GM19468 (cell line): Measurements from ENCODE around the gene PPFIBP1.
"Not testable (repeated sequence)": the region's sequence is repeated elsewhere in the genome, so short reads cannot be mapped to it uniquely, and the experiment has no call there.

Experiments
- ATAC-seq: cut with Tn5 transposase; IDR thresholded peaks from one replicate; pipeline ENCODE4 v1.9.1; 2021; ENCODE audit warnings: mild to moderate bottlenecking, moderate library complexity, moderate number of reproducible peaks; ENCODE audit not compliant: unreplicated experiment; ENCODE audit errors: extremely low read depth

The PPFIBP1 gene

DNA sequence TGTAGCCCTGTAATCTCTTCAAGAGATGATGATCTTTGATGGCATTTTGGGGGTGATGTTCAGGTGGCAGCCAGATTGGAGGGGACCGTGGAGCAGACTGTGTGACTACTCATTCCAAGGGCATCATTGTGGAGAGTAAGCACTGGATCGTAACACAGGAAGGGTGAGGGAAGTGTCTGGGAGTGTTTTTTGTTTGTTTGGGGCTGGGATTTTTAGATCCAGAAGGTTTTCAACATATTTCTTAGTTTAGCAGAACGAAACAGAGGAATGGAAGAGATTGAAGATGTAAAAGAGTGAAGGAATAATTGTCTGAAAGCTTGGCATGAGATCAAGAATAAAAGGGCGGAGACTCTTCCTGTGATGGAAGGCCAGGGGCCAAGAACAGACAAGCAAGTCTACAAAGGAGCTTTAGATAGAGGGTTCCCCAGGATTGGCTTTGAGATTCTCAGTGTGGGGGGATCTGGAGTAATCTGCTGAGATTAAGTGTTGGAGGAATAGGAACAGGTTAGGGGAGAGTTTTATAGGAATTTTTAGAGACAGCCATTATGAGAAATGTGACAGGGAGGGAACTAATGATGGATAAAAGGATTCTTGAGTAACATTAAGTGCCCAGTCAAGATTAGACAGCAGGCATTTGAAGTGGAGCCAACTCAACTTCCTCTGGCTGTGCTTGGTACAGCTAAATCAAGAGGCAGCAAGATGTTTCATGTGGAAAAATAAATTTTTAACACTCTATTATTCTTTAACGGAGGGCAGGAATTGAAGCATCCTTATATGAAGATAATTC lies 92.5 kb downstream of the PPFIBP1 start:
- ATAC-seq = no peak

DNA sequence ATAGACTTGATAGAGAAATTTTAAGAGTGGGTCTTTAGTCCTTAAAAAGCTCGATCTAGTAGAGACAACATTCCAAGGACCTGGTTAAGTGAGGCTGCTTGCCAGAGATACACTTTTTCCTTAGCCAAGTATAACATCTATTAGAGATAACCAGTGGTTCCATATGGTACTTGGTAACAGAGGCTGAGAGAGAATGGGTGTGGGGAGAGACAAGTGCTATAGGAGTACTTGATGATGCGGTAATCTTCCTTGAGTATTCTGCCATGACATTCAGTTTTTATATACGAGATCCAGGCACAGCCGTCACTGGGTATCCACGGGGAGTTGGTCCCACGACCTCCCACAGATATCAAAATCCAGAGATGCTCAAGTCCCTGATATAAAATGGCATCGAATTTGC lies 94.8 kb downstream of the PPFIBP1 start:
- ATAC-seq = no peak

DNA sequence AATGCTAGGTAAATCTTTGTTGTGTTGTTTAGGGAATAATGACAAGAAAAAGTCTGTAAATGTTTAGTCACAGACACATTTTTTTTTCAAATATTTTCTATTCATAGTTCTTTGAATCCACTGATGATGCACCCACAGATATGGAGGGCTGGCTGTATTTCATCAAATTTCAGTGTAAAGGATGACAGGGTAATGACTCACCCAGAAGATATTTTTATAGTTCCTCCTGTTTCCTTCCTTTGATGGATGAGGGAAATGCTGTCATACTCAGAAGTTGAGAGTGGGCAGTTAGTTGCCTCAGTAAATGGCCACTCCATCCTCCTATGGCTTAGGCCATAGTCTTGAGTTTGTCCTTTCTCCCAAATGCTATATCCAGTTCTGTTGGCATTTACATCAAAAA lies 95.3 kb downstream of the PPFIBP1 start:
- no peak for ATAC-seq

DNA sequence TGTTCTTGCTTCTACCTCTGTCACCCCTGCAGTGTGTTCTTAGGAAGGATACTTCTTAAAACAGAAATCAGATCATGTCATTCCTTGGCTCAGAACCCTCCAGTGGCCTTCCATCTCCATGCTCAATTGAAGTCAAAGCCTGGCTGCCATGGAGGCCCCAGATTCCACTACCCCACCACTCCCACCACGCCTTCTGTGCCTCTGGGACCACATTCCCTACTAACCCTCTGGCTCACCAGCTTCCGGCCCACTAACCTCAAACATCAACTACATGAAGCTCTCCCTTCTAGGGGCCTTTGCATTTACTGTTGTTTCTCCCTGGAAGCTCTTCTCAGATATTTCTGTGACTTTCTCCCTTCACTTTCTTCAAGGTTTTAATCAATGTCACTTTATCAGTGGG lies 96.1 kb downstream of the PPFIBP1 start:
- ATAC-seq = no peak

DNA sequence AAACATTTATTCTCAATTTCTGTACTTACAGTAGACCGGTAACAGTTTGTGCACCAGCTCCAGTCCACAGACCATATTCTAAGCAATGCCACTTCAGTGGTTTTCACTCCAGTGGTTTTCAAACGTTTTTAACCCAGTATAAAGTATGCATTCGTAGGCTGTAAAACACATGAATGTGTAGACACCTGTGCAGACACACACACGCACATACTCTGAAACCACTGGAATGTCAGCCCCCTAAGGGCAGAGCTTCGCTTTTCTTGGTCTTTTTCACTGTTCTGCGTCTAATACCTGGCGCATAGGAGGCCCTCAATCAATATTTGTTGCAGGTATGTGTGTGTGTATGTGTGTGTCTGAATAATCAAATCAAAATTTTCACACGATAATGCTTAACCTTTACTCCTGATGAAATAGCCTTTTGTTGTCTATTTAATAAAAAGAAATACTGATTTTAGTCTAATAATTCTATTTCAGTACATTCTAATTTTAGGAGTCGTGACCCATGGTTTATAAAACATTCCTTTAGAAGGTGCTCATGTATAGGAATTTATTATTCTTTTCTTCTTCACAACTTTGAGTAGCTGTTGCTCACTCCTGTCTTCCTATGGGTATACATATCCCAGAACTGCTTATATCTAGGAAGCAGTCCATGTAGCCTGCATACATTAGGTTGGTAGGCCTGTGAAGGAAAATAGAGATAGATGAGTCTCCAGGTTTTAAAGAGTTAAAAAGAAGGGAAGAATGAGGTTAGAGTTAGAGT lies 98.6 kb downstream of the PPFIBP1 start:
- no peak for ATAC-seq

DNA sequence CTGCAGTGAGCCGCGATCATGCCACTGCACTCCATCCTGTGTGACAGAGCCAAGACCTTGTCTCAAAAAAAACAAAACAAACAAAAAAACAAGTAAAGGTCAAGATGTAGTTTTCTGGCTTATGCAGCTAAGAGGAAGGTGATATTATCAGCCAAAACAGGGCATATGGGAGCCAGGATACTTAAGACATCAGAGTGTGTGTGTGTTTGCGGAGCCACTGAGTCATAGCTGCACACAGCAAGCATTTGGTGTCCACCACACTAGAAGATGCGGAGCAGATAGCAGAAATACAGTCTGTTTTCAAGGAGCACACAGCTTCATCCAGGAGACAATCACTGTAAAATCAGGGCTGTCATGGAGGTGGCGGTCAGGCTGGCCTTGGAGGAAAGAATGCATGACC lies 99.6 kb downstream of the PPFIBP1 start:
- no peak for ATAC-seq

DNA sequence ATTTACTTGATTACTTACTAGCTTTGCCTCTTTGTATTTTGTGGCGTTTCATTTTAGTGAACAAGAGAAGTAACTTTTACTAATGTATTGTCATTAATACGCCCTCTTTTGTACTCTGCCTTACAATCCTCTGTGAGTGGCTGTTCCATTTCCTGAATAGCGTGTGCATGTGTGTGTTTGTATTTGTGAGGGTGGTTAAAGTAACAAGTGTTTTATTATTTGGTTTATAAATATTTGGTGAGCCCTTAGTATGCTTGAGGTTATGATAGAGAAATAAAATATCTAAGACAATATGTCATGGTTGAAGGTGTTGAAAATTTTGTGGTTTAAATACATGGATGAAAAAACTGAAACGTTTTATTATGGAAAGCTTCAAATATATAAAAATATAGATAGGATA lies 100.6 kb downstream of the PPFIBP1 start:
- ATAC-seq = no peak

DNA sequence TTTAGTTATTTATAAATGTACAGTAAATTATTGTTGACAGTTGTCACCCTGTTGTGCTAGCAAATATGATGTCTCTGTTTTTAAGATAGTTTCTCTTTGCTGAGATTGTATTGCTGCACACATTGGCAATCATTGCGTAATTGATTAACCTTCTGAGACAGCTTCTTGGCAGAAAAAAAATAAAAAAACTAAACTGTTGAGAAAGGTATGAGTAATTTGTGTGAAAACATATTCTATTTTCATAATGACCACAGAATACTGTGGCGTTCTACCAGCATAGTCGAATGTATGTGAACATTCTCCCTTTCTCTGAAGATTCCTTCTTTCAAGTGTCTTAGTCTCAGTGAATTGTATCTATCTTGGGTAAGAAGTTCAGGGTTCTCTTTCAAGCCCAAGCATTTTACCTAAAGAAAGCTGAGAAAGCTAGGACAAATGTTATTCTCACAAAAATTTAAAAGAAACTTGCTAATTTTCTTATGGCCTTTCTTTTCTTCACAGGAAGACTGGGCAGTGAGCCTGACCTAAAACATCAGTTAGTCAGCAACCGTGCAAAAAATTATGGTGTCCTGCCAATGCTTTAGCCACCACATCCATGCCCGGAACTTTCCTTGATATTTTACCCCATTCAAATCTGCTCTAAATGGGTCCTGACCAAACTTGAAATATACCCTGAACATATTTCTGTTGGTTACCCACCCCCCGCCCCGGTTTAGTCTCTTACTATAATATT lies 103.3 kb downstream of the PPFIBP1 start:
- ATAC-seq = peak; percentile 58

DNA sequence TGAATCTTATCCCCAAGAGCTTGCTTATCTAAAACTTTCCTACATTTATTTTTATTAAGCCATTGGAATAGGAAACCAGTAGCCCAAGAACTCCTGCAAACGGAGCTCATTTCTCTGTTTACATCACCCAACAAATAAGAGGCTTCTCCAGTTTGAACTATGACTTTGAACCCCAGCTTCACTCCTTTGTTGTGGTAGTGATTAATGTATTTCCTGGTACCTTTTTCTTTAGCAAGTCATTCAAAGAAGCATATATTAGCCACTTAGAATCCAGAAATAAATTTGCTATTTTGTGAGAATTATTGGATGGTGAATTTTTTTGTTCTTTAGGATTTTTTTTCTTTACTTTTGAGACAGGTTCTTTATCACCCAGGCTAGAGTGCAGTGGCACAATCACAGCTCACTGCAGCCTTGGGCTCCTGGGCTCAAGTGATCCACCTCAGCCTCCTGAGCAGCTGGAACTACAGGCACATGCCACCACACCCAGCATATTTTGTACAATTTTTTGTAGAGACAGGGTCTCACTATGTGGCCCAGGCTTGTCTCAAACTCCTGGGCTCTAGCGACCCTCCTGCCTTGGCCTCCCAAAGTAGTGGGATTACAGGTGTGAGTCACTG lies 104.0 kb downstream of the PPFIBP1 start:
- not testable (repeated sequence) for ATAC-seq

DNA sequence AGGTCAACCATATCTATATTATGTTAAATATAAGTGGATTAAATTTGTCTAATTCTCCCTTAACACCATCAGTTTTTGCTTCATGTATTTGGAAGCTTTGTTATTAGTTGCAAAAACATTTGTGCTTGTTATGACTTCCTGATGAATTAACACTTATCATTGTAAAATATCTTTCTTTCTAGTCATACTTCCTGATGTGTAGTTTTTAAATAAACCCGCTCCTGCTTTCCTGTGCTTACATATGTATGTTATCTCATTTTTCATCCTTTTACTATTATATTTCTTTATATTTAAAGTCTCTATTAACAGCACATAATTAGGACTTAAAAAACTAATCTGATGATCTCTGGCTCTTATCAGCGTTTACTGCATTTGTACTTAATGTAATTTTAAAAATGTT lies 106.2 kb downstream of the PPFIBP1 start:
- not testable (repeated sequence) for ATAC-seq

DNA sequence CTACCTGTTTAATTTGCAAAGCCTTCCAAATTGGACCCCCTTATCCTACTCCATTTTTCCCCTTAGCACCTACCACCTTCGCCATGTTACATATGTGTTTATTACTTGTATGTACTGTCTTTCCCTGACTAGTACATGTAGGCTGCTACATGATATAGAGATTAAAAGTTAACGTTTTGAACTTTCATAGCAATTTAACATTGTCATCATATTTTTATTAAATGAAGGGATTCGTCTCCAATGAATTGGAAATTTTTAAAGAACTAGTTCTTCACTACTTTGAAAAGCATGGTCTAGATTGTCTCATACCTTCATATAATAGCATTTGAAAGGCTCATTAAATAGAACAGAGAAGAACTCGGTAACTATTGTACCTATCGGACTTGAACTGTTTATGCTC lies 107.4 kb downstream of the PPFIBP1 start:
- no peak for ATAC-seq

DNA sequence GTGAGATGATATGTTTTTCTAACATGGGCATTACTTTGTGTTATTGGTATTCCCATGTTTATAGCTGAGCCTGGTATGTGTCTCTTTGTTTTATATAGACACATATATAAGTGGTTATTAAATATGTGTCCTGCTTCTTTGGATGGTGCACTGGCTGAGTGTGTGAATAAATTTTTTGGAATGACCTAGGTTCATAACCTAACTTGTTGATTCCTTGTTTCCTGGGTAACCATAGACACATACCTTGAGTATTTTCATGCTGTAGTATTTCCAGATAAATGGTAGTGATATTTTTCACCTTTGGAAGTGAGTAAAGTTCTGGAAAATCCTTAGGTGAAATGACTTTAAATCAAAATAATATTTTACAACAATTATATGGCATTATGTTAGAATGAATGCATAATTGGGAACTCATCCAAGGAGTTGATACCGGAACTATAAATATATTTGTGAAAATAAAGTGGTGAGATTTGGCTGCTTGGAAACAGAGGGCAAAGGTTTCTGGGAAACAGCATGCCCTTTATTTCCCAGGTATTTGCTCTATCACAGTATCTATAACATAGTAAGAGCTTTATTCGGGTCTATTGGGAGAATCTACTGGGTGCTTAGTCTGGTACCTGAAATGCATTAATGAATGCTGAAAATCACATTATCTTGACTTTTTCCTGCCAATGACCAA lies 107.9 kb downstream of the PPFIBP1 start:
- ATAC-seq = no peak

DNA sequence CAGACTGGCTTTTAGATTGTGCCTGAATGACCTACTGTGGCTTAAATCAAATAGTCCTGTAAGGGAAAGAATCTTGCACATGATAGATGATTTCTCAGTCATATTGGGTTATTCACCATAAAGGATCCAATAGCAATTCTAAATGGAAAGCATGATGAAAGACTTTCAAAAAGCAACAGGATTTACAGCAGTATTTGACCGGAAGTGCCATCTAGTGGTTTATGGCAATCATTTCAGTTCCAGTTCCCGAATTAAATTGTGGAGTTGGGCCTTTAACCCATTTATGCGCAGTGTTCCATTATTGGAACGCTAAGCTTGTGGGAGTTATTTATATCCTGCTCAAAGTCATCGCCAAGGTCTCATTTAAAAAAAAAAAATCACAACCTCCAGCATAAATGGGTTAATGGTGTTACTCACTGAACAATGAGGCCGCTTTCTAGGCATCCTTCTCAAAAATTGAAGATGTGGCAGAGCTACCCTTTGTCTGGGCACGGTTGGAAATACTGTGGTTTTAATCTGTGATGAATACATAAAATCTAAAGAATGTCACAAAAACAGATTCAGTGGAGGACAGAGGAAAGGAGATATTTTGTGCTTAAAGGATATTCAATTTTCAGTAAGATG lies 111.5 kb downstream of the PPFIBP1 start:
- no peak for ATAC-seq

DNA sequence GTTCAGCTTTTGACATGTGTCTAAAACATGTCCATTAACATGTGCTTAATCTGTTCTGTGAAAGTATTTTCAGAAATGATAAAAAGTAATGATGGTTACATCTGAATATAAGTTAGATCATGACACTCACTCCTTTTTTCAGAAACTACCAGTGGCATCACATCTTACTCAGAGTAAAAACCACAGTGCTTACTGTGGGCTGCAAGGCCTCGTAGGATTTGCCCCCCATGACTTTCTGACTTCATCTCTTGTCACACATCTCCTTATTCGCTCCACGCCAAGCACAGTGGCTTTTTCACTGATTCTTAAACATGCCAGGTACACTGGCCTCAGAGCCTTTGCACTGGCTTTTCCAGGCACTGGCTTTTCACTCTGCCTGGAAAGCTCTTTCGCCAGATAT lies 112.6 kb downstream of the PPFIBP1 start:
- ATAC-seq = not testable (repeated sequence)

DNA sequence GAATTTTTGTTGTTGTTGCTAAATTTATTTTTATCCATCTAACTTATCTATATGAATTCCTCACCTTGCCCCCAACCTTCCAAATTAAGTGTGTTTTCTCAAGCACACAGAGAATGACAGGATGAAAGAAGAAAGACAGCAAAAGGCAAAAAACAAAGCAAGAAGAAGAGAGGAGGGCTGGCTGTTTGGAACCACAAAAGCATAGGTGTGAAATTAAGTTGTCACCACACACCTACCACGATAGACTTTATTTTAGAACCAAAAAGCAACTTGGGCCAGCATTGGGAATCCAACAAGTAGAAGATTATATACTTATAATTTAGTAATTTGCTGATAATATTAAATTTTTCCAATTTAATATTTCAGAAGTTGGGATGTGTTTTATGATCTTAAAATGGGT lies 113.5 kb downstream of the PPFIBP1 start:
- ATAC-seq = no peak

DNA sequence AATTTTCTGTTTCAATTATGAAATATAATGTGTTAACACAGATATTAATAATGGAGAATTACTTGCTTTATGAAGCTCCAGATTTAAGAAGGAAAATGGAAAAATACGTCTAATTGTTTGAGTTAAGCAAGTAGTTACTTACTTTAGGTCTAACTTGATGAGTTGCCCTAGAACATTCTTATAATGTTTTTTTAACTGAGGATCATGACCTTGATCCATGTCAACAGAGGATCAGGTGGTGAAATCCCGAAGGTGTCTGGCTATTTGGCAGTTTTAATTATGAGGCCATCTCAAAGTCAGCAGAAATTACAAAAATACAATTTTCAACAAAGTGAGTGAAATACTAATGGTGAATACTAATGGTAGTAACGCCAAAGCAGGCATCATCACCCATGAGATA lies 115.3 kb downstream of the PPFIBP1 start:
- no peak for ATAC-seq

DNA sequence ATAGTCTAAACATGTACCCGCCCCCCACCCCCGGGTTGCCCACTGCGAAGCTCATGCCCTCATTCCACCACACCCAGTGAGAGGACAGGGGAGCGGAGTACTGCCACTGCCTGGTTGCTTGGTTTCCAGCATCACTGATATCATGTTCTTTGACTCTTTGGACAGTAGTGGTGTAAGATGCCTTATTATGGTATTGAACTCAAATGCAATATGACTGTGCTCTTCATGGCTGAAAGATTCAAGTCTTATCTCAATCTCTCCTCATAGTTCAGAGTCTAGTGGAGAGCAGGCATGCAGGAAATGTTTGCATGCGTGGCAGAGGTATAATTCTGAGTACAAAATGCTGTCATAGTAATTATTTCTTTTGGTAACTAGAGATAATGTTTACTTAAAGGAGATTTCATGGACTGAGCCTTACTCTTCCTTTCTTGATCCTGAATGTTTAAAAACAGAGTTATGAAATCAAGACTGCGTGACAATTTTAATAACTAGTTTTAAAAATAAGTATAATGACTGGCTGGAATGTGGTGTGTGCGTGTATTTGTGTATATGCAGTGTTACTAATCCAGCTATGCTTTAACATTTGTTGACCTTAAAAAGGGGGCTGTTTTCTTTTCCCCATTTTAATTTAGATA lies 116.7 kb downstream of the PPFIBP1 start:
- not testable (repeated sequence) for ATAC-seq

DNA sequence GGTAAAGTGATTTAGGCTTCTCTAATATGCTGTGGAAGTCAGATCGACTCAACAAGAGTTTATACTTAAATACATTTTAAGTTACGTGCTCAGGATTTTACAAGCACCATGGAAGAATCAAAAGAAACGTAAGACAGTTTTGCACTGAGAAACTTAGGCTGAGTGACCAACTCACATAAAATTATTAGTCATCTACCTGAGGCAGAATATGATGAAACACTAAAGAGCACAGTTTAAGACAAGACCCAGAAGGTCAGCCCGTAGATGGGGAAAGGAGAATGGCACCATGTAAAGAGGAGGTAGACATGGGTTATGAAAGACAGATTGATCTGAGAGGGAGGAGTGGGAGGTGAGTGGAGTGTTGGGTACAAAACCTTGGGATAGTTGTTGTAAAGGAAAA lies 118.4 kb downstream of the PPFIBP1 start:
- not testable (repeated sequence) for ATAC-seq

DNA sequence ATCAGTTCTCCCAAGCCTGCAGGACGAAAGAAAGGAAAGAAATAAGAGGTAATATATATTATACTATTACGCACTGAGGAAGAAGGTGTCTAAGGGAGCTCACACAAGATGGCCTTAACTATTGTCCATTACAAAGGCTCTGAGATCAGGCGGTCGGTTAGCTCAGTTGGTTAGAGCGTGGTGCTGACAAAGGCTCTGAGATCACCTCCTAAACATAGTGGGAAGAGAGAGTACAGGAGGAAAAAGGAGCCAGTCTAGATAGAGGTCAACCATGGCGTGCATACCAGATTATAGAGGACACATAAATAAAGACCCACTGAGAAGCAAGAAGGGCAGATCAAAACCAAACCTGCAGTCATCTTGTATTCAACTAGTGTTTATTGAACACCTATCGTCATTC lies 118.9 kb downstream of the PPFIBP1 start:
- ATAC-seq = not testable (repeated sequence)
